Stomach (tissue), 4 donors: ENCODE measurements around the gene GABRR3.

Experiments used
- CTCF ChIP-seq, 7 experiments: fragments of 450-650 bp in 4 of 7; fragments of 200-600 bp in 3 of 7; sonication (generic) in 3 of 7; IDR thresholded peaks; one replicate each; pipeline ENCODE4 v1.5.1; 2016 to 2019; ENCODE audit warnings: antibody characterized with exemption in 7 of 7, control low read depth in 2 of 7, mild to moderate bottlenecking in 1 of 7
- POLR2A ChIP-seq, 4 donors: fragments of 450-650 bp; IDR thresholded peaks; one replicate each; pipeline ENCODE4 v1.6.1; 2016; ENCODE audit warnings: antibody characterized with exemption in 4 of 4, control low read depth in 2 of 4, mild to moderate bottlenecking in 1 of 4, moderate library complexity in 1 of 4

- TF ChIP-seq CTCF (IDR thresholded peaks at IDR 0.05) (no peak), POLR2A (IDR thresholded peaks at IDR 0.05) (no peak)
Measured at GRCh38 chr3:98005438-98005837, 29.7 kb downstream of the GABRR3 start.
